B cell (primary cell): ENCODE measurements around the gene PTCSC3. TPM values are rescaled to one million over a fixed set of nuclear protein-coding genes. Genes with fewer than 3 reads are reported as not detected.

ENCODE experiments used
- ATAC-seq: fragments of 200-7000 bp; cut with Tn5 transposase; one replicate; pipeline ENCODE4 v1.10.0; 2021; ENCODE audit warnings: low read depth, mild to moderate bottlenecking, moderate number of reproducible peaks, moderate library complexity
- CTCF ChIA-PET: fragments of 350-600 bp; sonication (Branson Sonifier 250); formaldehyde crosslinking; loops from one replicate; lab custom pipeline; 2021; ENCODE audit warnings: antibody characterized with exemption, inconsistent platforms; lab: Charles Lee
- POLR2A ChIA-PET: fragments of 350-600 bp; sonication (Branson Sonifier 250); formaldehyde crosslinking; loops from one replicate; lab custom pipeline; 2021; ENCODE audit warnings: antibody characterized with exemption; lab: Charles Lee
- DNase-seq: peaks from one replicate; pipeline ENCODE4 v3.0.0; 2013
- H2AFZ ChIP-seq: 2 replicates; pipeline ENCODE4 v1.6.1; 2012; ENCODE audit warnings: mild to moderate bottlenecking, low read depth, low read length; ENCODE audit not compliant: insufficient read depth, poor library complexity, severe bottlenecking
- H3K27ac ChIP-seq, 2 donors: 1 replicate in 1 of 2; 2 replicates in 1 of 2; pipeline ENCODE4 v1.5.1; 2012 to 2013; ENCODE audit warnings: low read length in 2 of 2, mild to moderate bottlenecking in 2 of 2, moderate library complexity in 1 of 2
- H3K27me3 ChIP-seq, 4 experiments: fragments of 200-600 bp in 1 of 4; sonication (generic) in 1 of 4; replicated peaks in 1 of 4; 1 replicate in 2 of 4; 2 replicates in 2 of 4; pipeline versions ENCODE4 v1.6.1 to v1.7.0; 2013 to 2016; ENCODE audit warnings: low read length in 3 of 4, mild to moderate bottlenecking in 2 of 4, mixed read lengths in 1 of 4, moderate library complexity in 1 of 4; ENCODE audit not compliant: insufficient read depth in 4 of 4, control insufficient read depth in 3 of 4; ENCODE audit errors: control extremely low read depth in 1 of 4
- H3K36me3 ChIP-seq, 2 experiments: replicated peaks in 1 of 2; 1 replicate in 1 of 2; 2 replicates in 1 of 2; pipeline versions ENCODE4 v1.6.1 to v1.7.1; 2013; ENCODE audit warnings: low read length in 1 of 2; ENCODE audit not compliant: insufficient read depth in 2 of 2, control insufficient read depth in 1 of 2; ENCODE audit errors: control extremely low read depth in 1 of 2, extremely low read depth in 1 of 2
- H3K4me1 ChIP-seq, 2 donors: fragments of 200-600 bp in 1 of 2; sonication (generic) in 1 of 2; 1 replicate in 1 of 2; 2 replicates in 1 of 2; pipeline versions ENCODE4 v1.5.1 to v1.6.1; 2013 to 2017; ENCODE audit warnings: low read length in 2 of 2; ENCODE audit not compliant: control insufficient read depth in 2 of 2, insufficient read depth in 2 of 2
- H3K4me2 ChIP-seq: replicated peaks from 2 replicates; pipeline ENCODE3; 2012; ENCODE audit warnings: mild to moderate bottlenecking, low read depth, low read length; ENCODE audit not compliant: poor library complexity, severe bottlenecking
- H3K4me3 ChIP-seq, 5 experiments: fragments of 200-600 bp in 1 of 5; sonication (generic) in 1 of 5; 1 replicate in 3 of 5; 2 replicates in 2 of 5; pipeline versions ENCODE4 v1.5.1 to v1.7.0; 2011 to 2016; ENCODE audit warnings: low read length in 4 of 5, mild to moderate bottlenecking in 4 of 5, low read depth in 2 of 5, control low read depth in 1 of 5, moderate library complexity in 1 of 5; ENCODE audit not compliant: insufficient read depth in 1 of 5; ENCODE audit errors: control extremely low read depth in 1 of 5, extremely low read depth in 1 of 5
- H3K79me2 ChIP-seq: fragments of 200-600 bp; sonication (generic); one replicate; pipeline ENCODE4 v1.6.0; 2016; ENCODE audit warnings: low read length; ENCODE audit not compliant: control insufficient read depth, insufficient read depth
- H3K9ac ChIP-seq: fragments of 200-600 bp; sonication (generic); 2 replicates; pipeline ENCODE4 v1.6.1; 2017; ENCODE audit warnings: mild to moderate bottlenecking, low read length, moderate library complexity
- H3K9me3 ChIP-seq, 3 donors: one replicate each; pipeline versions ENCODE4 v1.6.1 to v1.7.1; 2013; ENCODE audit warnings: low read length in 2 of 3; ENCODE audit not compliant: control insufficient read depth in 2 of 3, insufficient read depth in 1 of 3; ENCODE audit errors: control extremely low read depth in 1 of 3
- H4K20me1 ChIP-seq: 2 replicates; pipeline ENCODE4 v1.6.0; 2012; ENCODE audit warnings: mild to moderate bottlenecking, low read length; ENCODE audit not compliant: insufficient read depth, control insufficient read depth, poor library complexity, severe bottlenecking
- H3K27ac Mint-ChIP-seq: one replicate; pipeline ENCODE4 v1.8.0; 2021; ENCODE audit warnings: mixed read lengths
- H3K27me3 Mint-ChIP-seq: one replicate; pipeline ENCODE4 v1.8.0; 2021; ENCODE audit warnings: mixed read lengths
- H3K4me1 Mint-ChIP-seq: one replicate; pipeline ENCODE4 v1.8.0; 2021; ENCODE audit warnings: mixed read lengths
- H3K4me3 Mint-ChIP-seq: one replicate; pipeline ENCODE4 v1.8.0; 2021; ENCODE audit warnings: mixed read lengths
- H3K9me3 Mint-ChIP-seq: one replicate; pipeline ENCODE4 v1.8.0; 2022; ENCODE audit warnings: mixed read lengths; ENCODE audit not compliant: insufficient read depth
- EZH2 ChIP-seq: IDR thresholded peaks from 2 replicates; pipeline ENCODE4 v1.6.1; 2012; ENCODE audit warnings: borderline replicate concordance, low read depth, mild to moderate bottlenecking, moderate library complexity, low read length; ENCODE audit not compliant: insufficient read depth, poor library complexity, severe bottlenecking
- WGBS: methylation state at CpG from one replicate; pipeline ENCODE4 v1.1.5; 2013; ENCODE audit warnings: missing lambda C conversion rate; ENCODE audit not compliant: insufficient coverage; 5-methylcytosine and 5-hydroxymethylcytosine counted together
- intact Hi-C: fragments of 100-400 bp; cut with micrococcal nuclease; formaldehyde crosslinking; loops from one replicate; pipeline ENCODE4 v1.10.0; 2022
- polyA plus RNA-seq: library from polyadenylated mRNA; depleted of rRNA; stranded (reverse); fragments of >200 nt; gene quantifications from 2 replicates; pipeline ENCODE4 v1.2.3, GENCODE V29; 2012
- total RNA-seq, 2 donors: library from RNA; stranded (reverse); fragments of 120-200 nt in 1 of 2; gene quantifications; 1 replicate in 1 of 2; 2 replicates in 1 of 2; pipeline versions ENCODE4 v1.2.3 to v1.2.4, GENCODE V29; 2013 to 2022
- TF ChIP-seq, protein P1 (sequence below): fragments of 200-600 bp; IDR thresholded peaks from one replicate; pipeline ENCODE4 v1.8.0; 2022; ENCODE audit warnings: antibody characterized with exemption, mild to moderate bottlenecking

The PTCSC3 gene
- total and polyA plus RNA-seq, 2 donors (not counting 1 experiment from before 2014, with no cell fraction given): not detected

DNA sequence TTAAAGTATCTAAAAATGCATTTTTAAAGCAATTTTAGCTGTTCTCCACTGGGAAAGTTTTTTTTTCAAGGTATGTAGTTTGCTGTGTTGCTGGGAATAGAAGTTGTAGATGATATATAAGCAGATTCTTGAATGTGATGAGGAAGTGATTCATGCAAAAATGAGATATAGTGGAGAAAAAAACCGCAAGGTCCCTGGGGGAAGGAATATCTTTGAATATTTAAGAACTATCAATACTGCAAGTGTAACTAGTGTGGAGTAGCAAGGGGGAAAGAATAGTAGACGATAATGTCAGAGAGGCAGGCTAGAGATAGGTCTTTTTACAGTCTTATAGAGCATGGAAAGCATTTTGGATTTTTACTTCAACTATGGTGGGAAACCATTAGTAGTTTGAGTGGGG is 42.5 kb downstream of the PTCSC3 start:
- POLR2A ChIA-PET: no interaction called here
- H3K4me2 ChIP-seq: no peak overlapping the region
- no peaks in the 10 kb centered on the region for H3K4me1 ChIP-seq
- no peaks in the 10 kb centered on the region for H3K79me2 ChIP-seq
- CTCF ChIA-PET: no interaction called here
- no peaks in the 10 kb centered on the region for H3K27me3 ChIP-seq
- H3K4me1 Mint-ChIP-seq: no peaks in the 10 kb centered on the region
- peaks cover 0 to 3% (median 0%) of the 10 kb centered on the region in 3 donors for H3K9me3 ChIP-seq
- DNase-seq: no peak
- intact Hi-C loops: no loop called here
- H3K4me3 ChIP-seq: no peak overlapping the region
- ATAC-seq: no peak
- H3K27me3 Mint-ChIP-seq: peaks cover 3% of the 10 kb centered on the region
- no peak overlapping the region for H2AFZ ChIP-seq
- H3K9ac ChIP-seq: no peak overlapping the region
- no peak overlapping the region for H3K4me3 Mint-ChIP-seq
- no peaks in the 10 kb centered on the region for H3K36me3 ChIP-seq
- no peaks in the 10 kb centered on the region for H3K9me3 Mint-ChIP-seq
- WGBS: 100% methylated on average over 1 of the region's 2 CpGs
- H4K20me1 ChIP-seq: no peaks in the 10 kb centered on the region
- no peak overlapping the region for H3K27ac ChIP-seq
- TF ChIP-seq, protein P1, sequence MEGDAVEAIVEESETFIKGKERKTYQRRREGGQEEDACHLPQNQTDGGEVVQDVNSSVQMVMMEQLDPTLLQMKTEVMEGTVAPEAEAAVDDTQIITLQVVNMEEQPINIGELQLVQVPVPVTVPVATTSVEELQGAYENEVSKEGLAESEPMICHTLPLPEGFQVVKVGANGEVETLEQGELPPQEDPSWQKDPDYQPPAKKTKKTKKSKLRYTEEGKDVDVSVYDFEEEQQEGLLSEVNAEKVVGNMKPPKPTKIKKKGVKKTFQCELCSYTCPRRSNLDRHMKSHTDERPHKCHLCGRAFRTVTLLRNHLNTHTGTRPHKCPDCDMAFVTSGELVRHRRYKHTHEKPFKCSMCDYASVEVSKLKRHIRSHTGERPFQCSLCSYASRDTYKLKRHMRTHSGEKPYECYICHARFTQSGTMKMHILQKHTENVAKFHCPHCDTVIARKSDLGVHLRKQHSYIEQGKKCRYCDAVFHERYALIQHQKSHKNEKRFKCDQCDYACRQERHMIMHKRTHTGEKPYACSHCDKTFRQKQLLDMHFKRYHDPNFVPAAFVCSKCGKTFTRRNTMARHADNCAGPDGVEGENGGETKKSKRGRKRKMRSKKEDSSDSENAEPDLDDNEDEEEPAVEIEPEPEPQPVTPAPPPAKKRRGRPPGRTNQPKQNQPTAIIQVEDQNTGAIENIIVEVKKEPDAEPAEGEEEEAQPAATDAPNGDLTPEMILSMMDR: no peak
- TF ChIP-seq EZH2: no peak
- no peak overlapping the region for H3K27ac Mint-ChIP-seq

GRCh38 chr14:36132826-36133225 is 43.7 kb downstream of the PTCSC3 start:
- Histone ChIP-seq H2AFZ (no peak overlapping the region), H3K79me2 (no peaks in the 10 kb centered on the region), H4K20me1 (no peaks in the 10 kb centered on the region), H3K27me3 (no peaks in the 10 kb centered on the region), H3K4me1 (no peaks in the 10 kb centered on the region), H3K9ac (no peak overlapping the region), H3K9me3 (no peaks in the 10 kb centered on the region), H3K4me3 (no peak overlapping the region), H3K36me3 (no peaks in the 10 kb centered on the region), H3K27ac (no peak overlapping the region), H3K4me2 (no peak overlapping the region)
- ChIA-PET POLR2A (no interaction called here), CTCF (no interaction called here)
- intact Hi-C loops: no loop called here
- no peak overlapping the region for H3K4me3 Mint-ChIP-seq
- H3K9me3 Mint-ChIP-seq: no peaks in the 10 kb centered on the region
- no peaks in the 10 kb centered on the region for H3K4me1 Mint-ChIP-seq
- H3K27me3 Mint-ChIP-seq: peaks cover 7% of the 10 kb centered on the region
- TF ChIP-seq, protein P1: no peak
- no peak for TF ChIP-seq EZH2
- DNase-seq (no peak), ATAC-seq (no peak)
- WGBS: no CpG with 5 or more reads among the region's 1 CpG
- no peak overlapping the region for H3K27ac Mint-ChIP-seq
